HG02571 (cell line): Measurements from ENCODE around the gene DAAM2.

Experiments
- ATAC-seq: cut with Tn5 transposase; IDR thresholded peaks from one replicate; pipeline ENCODE4 v1.9.1; 2021; ENCODE audit warnings: mild to moderate bottlenecking, moderate library complexity; ENCODE audit not compliant: unreplicated experiment

Gene DAAM2

GRCh38 chr6:39843305-39844020 lies 51.3 kb downstream of the DAAM2 start:
- no peak for ATAC-seq

- ATAC-seq, result no peak
These were observed 52.7 kb downstream of the DAAM2 start for GRCh38 chr6:39844866-39845265.

GRCh38 chr6:39847221-39847620 lies 55.0 kb downstream of the DAAM2 start:
- ATAC-seq, result no peak

GRCh38 chr6:39848171-39848570 lies 56.0 kb downstream of the DAAM2 start:
- ATAC-seq, result no peak

- ATAC-seq, result no peak
These were observed 57.1 kb downstream of the DAAM2 start for GRCh38 chr6:39849228-39849627.

GRCh38 chr6:39849764-39850163 lies 57.6 kb downstream of the DAAM2 start:
- no peak for ATAC-seq

- ATAC-seq, result no peak
These were observed 58.6 kb downstream of the DAAM2 start for GRCh38 chr6:39850736-39851297.

GRCh38 chr6:39851331-39851730 lies 59.2 kb downstream of the DAAM2 start:
- ATAC-seq, result no peak

GRCh38 chr6:39852324-39852723 lies 60.1 kb downstream of the DAAM2 start:
- no peak for ATAC-seq

GRCh38 chr6:39853604-39854003 lies 61.4 kb downstream of the DAAM2 start:
- no peak for ATAC-seq

- ATAC-seq, result no peak
These were observed 63.3 kb downstream of the DAAM2 start for GRCh38 chr6:39855356-39855995.

GRCh38 chr6:39859025-39859424 lies 66.8 kb downstream of the DAAM2 start:
- ATAC-seq, result no peak

GRCh38 chr6:39861663-39862062 lies 69.5 kb downstream of the DAAM2 start:
- ATAC-seq, result no peak

GRCh38 chr6:39865011-39865888 lies 73.1 kb downstream of the DAAM2 start:
- no peak for ATAC-seq

GRCh38 chr6:39867592-39867991 lies 75.4 kb downstream of the DAAM2 start:
- ATAC-seq, result no peak

GRCh38 chr6:39870950-39871349 lies 78.8 kb downstream of the DAAM2 start:
- no peak for ATAC-seq

GRCh38 chr6:39873439-39873838 lies 81.3 kb downstream of the DAAM2 start:
- ATAC-seq, result no peak

GRCh38 chr6:39876111-39876510 lies 83.9 kb downstream of the DAAM2 start:
- no peak for ATAC-seq

GRCh38 chr6:39876826-39877225 lies 84.7 kb downstream of the DAAM2 start:
- no peak for ATAC-seq

GRCh38 chr6:39879535-39879934 lies 87.4 kb downstream of the DAAM2 start:
- ATAC-seq, result no peak

- no peak for ATAC-seq
These were observed 88.4 kb downstream of the DAAM2 start for GRCh38 chr6:39880594-39880993.
